LoVo (cell line): ENCODE data around the gene ABCB8.

Experiments
- DNase-seq: peaks from one replicate; pipeline ENCODE4 v3.0.0-alpha.2; 2016; ENCODE audit warnings: low spot score

The ABCB8 gene

GRCh38 chr7:151057989-151058780 lies 29.9 kb downstream of the ABCB8 start:
- peak; percentile 100 for DNase-seq

GRCh38 chr7:151058781-151059366 lies 30.6 kb downstream of the ABCB8 start:
- DNase-seq = no peak

DNA sequence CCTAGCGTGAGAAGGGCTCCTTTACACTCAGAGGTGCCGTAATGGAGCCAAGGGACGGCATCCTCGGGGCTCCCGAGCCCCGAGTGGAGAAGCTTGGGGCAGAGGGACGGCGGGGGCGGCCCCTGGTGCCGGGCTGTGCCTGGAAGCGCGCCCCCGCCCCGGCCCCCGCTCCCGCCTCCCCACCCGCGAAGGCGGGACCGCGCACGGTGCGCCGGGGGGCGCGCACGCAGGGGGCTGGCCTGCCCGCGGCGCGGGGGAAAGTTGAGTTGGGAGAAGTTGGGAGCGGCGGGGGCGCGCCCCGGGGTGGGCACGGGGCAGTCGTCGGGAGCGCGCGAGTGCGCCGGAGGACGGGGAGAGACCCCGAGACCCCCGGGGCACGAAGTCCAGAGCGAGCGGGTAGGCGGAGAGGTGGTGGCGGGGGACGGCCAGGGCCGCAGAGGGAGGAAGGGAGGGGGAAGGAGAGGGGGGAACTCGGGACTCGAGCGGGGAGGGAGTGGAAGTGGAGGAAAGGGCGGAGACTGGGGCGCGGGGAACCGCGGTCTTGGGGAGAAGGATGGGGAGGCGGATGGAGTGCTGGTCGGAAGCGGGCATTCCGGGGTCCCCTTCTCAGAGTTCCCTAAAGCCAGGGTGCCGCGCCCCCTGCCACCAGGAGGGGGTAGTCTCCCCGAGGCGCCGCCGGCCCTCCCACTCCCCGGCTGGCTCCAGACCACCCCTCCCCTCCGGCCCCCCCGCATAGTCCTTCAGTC lies 31.3 kb downstream of the ABCB8 start, which contains the start of gene SLC4A2:
Gene SLC4A2, plus strand, starts transcription at position 223 of the 746 bp plus-strand sequence. CDS start 2,399 bp downstream, outside the sequence.
- DNase-seq = peak; percentile 77

DNA sequence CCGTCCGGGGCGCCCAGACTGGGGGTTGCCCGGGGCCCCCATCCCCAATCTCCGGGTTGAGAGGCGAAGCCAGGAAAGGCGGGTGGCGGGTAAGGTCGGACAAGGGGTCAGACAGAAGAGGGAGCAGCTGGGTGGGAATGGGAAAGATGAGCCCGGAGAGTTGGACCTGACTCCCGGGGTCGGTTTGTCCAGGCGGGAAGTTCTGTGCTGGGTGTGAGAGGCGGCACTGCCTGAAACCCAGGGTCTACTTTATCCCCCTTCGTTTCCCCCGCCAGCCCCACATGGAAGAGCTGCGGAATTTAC lies 31.8 kb downstream of the ABCB8 start:
- no peak for DNase-seq

DNA sequence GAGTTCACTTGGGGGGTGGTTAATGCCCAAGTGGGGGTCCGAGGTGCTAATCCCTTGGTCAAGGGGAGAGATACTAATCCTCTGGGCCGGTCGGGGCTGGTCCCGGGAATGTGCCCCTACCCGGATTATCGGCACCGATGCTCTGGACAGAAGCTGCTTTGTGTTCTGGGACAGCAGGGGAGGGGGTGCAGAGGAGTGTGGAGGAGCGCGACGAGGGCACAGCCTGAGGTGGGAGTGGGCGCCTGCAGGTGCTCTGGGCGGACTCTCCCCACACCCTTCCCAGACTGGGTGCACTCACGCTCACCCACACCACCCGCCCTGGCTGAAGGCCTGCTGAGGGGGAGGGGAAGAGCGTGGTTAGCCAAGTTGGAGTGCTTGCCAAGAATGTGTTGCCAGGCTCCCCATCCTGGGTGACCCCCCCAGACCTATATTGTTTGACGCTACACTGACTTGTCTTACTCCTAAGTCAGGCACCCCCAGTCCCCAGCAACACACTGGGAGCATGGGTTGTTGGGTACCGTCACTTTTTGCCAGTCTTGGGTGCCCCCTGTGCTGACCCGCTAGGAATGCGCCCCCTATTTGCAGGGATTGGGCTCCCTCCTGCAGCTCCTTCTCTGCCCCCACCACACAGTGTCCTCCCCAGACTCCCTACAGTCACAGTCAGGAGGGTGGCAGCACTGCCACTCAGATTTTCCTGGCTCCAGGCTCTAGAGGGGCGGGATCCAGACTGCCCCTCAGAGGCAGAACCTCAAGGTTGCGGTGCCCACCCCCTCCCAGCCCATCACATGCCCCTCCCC lies 32.4 kb downstream of the ABCB8 start:
- DNase-seq = no peak

DNA sequence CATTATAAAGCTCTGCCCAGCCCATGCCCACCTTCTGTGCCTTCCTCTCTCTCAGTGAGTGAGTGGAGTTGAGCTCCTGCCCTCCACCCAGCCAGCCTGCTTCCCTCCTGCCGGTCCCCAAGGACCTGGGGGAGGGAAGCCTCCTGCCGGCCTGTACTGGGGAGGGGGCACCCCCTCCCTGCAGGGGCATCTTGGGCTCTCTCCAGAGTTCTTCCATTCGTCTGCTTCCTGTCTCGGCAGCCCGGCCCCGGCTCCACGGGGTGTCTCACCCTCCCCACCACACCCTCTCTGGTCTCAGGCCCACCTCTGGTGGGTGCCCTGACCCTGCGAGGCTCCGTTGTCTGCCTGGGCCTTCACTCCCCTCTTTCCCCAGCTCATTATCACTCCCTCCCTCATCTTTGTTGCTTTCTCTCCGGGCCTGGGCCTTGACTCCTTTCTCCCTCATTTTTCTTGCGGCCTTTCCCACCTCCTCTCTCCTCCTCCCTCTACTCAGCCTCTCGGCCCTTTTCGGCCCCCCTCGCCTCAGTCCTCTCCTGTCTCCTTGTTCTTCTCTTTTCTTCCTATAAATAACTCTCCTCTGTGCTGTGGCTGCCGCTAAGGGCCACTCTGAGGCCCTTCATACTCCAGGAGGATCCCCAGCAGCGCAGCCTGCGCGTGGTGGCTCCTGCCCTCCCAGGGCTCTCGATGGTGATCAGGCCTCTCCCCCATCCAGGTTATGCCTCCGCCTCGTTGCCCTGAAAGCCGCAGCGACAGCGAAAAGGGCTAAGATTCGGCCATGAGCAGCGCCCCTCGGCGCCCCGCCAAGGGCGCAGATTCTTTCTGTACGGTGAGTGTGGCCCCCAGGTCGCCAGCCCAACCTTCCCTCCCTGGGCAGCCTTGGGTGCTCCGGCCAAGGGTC lies 33.2 kb downstream of the ABCB8 start:
- DNase-seq = no peak

DNA sequence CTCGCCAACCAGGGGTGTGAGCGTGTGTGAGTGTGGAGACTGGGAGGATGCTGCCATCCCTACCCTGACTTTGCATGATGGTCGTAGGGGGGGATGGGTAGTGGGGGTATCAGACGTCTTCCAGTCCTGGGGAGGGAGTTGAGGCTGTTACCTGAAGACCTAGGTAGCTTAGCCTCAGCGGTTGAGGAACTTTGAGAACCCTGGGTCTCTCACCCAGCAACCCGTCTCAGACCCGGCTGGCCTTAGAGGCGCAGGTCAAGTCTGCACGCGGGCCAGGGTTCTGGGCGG lies 33.8 kb downstream of the ABCB8 start:
- DNase-seq = no peak

- no peak for DNase-seq
Measured at GRCh38 chr7:151062399-151063211, 34.4 kb downstream of the ABCB8 start.

- no peak for DNase-seq
Measured at GRCh38 chr7:151063212-151063561, 34.9 kb downstream of the ABCB8 start.

DNA sequence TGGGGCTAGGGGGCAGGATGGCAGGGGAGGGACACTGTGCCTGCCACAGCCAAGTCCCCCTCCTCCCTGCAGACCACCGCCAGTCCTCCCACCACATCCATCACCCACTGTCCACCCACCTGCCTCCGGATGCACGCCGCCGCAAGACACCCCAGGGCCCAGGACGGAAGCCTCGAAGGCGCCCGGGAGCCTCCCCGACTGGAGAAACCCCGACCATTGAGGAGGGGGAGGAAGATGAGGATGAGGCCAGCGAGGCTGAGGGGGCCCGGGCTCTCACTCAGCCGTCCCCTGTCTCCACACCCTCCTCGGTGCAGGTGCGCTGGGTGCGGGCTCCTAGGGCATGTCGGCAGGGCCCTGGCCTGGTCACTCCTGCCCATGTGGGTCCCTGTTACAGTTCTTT lies 36.2 kb downstream of the ABCB8 start:
- no peak for DNase-seq

GRCh38 chr7:151064993-151065392 lies 36.7 kb downstream of the ABCB8 start:
- DNase-seq = no peak

DNA sequence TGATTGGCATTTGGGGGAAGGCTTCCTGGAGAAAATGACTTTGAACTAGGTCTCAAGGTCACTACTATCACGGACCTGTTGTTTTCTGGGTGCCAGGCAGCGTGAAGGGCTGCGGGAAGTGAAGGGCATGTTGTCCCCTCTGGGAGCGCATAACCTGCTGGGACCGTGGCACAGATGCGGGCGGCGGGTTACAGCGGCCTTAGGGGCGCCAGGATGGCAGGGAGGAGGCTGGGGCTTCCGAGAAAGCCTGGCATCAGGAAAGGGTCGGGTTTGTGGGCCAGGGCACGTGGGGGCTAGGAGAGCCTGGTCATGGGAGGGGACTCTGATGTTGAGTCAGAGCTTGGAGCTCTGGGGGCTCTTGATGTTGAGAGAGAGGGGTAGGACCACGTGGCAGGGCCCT lies 37.3 kb downstream of the ABCB8 start:
- DNase-seq = no peak

GRCh38 chr7:151066273-151066974 lies 38.2 kb downstream of the ABCB8 start:
- DNase-seq = no peak

DNA sequence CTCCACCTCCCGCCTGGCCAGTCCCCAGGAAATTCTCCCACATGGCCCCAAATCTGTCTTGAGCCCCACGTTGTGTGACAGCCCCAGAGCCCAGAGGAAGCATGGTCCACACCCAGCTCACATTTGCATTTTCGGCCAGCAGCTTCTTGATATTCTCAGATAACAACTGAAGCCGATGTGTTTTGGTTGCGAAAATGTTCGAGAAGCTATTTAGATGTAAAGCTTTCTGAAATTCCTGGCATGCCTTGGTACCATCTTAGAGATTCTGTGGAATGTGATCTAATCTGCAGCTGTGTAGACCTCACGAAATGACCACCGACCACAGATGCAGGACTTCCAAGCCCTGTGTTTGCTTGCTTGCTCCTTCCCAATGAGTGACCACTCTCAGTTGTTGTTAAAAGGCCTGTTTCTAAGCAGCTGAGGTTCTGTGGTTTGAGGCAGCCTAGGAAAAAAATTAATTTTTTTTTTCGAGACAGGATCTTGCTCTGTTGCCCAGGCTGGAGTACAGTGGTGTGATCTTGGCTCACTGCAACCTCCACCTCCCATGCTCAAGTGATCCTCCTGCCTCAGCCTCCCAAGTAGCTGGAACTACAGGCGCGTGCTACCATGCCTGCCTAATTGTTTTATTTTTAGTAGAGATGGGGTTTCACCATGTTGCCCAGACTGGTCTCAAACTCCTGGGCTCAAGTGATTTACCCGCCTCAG lies 40.0 kb downstream of the ABCB8 start:
- no peak for DNase-seq

DNA sequence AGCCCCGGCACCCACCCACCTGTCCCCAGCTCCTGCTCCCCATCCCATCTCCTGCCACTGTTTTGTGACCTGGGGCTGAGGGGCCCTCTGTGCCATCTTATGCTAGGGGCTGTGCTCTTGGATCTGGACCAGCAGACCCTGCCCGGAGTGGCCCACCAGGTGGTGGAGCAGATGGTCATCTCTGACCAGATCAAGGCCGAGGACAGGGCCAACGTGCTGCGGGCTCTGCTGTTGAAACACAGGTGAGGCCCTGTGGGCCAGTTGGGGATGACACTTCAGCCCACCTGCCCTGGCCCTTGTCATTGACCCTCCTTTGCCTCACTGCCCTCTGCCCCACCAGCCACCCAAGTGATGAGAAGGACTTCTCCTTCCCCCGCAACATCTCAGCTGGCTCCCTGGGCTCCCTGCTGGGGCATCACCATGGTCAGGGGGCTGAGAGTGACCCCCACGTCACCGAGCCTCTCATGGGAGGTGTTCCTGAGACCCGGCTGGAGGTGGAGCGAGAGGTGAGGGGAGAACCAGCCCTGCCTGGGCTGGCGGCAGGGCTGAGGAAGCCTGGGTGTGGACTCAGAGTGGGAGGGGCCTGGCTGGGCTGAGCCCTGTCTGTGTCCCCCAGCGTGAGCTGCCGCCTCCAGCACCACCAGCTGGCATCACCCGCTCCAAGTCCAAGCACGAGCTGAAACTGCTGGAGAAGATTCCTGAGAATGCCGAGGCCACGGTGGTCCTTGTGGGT lies 41.8 kb downstream of the ABCB8 start:
- DNase-seq = no peak

- DNase-seq = no peak
Measured at GRCh38 chr7:151070574-151070960, 42.3 kb downstream of the ABCB8 start.

GRCh38 chr7:151071032-151071866 lies 43.0 kb downstream of the ABCB8 start:
- no peak for DNase-seq

DNA sequence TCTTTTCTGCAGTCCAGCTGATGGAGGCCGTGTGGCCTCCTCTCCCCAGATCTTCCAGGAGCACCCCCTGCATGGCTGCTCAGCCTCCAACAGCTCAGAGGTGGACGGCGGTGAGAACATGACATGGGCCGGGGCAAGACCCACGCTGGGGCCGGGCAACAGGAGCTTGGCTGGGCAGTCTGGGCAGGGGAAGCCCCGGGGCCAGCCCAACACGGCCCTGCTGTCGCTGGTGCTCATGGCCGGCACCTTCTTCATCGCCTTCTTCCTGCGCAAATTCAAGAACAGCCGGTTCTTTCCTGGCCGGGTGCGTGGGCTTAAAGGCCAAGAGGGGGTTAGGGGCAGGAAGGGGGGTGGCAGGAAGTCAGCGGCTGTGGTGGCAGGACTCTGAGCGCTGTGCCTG lies 45.7 kb downstream of the ABCB8 start:
- no peak for DNase-seq
